HG03575 (cell line): ENCODE measurements around the gene ZNF672.
A peak's percentile ranks its signal among the peaks of the same experiment; 100 is the strongest.

Source experiments
- ATAC-seq: cut with Tn5 transposase; IDR thresholded peaks from one replicate; pipeline ENCODE4 v1.9.1; 2021; ENCODE audit not compliant: unreplicated experiment, insufficient number of reproducible peaks, low FRiP score; ENCODE audit errors: extremely low read depth

ZNF672 gene

DNA sequence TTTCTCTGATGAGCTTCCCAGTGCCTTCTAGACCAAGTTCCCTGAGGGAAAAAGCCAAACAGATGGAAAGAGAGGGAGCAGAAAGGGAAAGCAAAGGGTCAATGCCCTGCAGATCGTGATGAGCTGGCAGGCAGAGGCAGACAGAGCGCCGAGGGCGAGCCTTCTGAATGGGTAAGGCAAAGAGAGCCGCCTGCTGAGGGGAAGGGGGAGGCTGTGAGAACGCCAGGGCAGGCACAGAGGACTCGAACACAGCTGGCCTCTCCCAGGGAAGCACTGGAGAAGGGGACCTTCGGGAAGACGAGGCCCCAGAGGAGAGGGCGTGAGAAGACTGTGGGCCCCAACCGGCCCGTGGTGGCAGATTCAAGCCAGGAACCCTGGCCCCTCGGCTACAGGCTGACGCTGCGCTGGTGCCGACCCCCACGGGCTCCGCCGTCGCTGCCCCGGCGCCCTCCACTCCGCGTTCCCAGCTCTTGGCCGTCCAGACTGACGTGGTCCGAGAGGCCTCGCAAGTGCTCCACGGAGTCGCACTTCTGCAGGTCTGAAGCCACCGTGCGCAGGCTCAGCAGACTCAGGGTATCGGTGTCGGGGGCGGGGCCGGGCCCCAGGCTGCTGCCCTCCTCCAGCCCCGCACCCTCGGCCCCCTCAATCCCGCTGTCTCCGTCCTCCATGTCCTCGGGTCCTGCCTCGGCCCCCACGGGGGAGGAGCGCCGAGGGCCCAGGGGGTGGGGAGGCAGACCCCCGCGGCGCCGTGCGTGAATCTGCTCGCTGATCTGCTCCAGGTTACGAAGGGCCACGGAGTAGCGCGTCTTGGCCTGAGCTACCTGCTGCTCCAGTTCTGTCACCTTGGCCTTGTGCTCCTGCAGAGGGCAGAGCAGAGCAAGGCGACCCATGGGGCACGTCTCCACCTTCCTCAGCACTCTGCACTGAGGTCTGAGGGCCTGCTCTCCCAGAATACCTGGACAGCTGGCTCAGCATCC lies 26.2 kb upstream of the ZNF672 start:
- ATAC-seq = no peak

DNA sequence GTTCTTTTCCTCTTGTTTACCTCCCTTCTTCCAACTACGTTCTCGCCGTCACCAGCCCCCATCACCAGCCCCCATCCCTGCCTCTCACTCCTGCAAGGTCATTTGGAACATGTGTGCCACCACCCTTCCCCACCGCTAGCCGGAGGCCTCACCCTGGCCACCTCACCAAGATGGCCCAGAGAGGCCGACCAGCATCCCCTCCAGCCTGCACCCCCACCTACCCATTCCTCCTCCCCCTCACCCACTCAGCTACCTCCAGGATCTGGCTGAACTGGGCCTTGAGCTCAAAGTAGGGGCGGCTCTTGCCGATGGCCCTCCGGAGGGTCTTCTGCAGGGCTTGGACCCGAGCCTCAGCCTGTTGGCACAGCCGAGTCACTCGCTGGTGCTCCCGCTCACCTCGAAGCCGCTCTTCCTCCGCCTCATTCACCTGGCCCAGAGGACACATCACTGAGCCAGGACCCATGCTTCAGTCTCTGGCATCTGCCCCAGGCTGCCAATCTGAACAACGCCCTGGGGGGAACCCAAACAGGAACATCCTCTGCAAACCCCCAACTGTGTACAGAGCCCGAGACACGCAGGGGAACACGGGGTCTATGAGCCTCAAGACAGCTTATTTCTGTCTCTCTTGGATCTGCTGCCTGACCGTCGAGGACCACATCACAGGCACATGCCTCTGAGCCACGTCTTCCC lies 25.1 kb upstream of the ZNF672 start:
- no peak for ATAC-seq

DNA sequence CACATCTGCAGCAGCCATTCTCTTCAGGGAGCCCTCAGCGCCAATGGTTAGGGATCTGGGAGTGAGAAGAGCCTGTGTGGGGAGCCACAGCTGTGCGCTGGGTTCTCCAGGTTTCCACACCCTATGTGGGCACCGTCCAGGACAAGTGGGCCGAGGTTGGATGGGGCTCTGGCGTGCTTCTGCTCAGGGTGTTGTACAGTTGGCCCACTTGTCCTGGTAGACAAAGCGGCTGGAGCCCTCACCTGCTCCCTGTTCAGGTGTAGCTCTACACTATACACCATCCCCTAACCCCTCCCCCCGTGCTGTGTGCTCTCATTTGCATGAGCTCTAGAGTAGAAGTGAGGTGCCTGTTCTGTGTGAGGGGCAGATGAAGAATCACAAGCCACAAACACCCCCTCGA lies 24.5 kb upstream of the ZNF672 start:
- no peak for ATAC-seq

DNA sequence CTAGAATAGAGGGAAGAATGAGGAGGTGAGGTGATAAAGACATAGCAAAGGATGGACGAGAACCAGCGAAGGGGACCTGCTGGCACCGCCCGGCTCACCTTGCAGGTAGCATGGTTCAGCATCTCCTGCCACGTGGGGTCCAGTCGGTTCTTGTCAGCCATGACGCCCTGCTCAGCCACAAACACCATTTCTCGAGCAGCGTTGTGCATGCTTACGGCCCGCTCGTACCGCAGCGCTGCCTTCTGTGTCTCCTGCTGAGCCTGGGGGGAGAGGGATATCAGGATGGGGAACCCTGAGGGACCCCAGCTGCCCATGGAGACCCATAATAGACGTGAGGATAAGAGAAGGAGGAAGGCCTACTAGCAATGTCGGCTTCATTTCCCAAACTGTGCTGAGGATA lies 23.7 kb upstream of the ZNF672 start:
- ATAC-seq = no peak

DNA sequence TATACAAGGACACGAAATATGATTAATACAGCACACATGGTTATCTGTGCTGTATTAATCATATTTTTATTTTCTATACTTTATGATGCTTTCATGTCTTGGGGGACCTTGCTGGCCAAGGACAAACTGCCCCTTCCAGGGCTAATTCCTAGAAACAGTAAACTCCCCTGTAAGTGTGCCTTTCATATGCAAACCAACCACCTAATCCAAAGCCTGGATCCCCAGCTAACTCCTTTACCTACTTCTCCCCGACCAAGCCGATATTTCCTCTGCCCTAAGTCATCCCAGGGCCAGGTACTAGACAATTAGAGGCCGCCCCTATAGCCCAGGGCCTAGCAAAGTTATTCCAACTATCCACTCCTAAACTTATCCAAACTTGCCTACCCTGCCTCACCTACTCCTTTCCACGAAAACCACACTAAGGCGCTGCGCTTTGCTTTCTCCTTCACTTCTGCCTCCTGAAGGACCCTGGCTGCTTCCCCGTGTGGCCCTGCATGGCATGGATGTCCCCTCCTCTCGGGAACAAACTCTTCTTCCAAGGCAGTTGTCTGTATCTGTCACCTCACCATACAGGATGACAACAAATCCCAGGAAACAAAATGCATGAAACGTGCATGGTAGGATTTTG lies 22.5 kb upstream of the ZNF672 start:
- ATAC-seq = no peak

DNA sequence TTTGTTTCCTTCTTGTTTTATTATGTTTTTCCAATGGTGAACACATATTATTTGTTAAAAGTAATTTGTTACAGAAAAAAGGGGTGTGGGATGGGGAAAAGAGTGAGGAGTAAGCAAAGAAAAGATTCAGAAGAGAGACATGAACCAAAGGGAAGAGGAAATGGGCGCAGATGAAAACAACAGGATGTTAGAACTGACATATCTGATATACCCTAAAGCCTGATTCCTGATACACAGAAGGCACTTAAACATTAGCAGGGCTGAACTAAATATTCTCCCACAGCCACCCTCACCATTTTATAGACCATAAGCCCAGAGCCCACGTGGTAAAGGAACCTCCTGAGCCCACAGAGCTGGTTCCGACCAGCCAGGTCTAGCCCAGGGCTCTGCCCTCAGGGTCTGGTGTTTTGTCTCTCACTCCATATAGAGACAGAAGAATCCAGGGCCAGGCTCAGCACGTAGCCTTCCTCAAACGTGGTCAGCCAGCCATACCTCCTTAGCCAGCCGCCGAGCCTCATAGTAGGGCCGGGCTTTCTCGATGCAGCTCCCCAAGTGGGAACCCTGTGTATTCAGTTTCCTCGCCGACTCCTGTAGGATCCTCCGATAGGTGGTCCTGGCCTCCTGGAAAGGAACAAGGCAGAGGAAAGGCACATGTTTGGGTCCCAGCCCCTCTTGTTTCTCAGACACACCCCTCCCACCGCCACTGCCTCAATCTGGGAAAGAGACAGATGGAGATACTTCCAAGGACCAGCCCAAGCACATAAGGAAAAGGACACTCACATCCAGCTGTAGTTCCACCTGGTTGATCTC lies 21.8 kb upstream of the ZNF672 start:
- no peak for ATAC-seq

DNA sequence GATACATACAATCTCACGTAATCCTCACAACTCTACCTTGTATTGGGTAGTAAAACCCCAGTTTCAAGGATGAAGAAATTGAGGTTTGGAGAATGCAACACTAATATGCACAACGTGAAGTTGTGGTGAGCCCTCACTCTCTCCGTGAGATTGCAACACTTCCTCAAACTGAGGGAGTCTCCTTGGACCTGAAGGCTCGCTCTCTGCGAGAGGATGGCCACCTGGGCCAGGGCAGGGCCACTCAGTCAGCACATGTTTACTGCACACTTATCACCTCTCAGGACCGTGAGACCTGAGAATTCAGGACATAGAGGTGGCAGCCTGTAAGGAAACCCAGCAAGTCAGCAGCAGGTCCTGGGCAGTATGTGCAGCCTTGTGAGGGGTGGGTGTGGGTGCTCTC lies 21.0 kb upstream of the ZNF672 start:
- no peak for ATAC-seq

DNA sequence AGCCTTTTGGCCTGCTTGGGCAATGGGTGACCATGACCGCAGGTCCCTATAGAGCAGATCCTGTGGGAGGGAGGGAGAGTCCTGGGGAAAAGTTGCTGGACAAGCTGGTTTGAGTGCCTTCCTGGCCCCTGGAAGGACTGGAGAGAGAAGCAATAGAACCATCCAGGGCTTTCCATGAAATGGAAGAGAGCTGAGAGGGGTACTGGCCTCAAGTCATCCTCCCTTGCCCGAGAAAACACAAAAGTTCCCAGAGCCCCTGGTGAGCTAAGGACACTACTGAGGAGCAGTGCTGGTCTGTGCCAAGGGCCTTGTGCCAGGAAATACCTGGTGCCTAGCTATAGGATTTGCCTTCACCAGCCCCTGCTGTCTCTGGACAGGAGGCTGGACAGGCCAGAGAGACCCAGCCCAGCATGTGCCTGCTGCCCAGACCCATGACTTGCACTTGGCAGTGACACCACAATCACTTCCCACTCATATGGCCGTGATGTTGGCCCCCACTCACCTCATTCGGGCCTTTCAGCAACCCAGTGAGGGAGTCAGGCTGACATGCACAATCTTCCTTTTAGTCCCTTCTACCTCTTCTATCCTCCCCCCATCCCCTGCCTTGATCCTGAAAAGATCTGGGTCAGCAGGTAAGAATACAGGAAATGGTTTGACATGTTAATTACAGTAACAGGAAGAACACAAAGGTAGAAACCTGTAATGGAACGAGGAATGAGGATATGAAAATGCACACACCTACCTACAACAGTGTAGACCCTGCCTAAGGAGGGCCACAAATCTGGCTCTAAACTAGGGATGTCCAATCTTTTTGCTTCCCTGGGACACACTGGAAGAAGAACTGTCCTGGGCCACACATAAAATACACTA lies 19.3 kb upstream of the ZNF672 start:
- no peak for ATAC-seq

DNA sequence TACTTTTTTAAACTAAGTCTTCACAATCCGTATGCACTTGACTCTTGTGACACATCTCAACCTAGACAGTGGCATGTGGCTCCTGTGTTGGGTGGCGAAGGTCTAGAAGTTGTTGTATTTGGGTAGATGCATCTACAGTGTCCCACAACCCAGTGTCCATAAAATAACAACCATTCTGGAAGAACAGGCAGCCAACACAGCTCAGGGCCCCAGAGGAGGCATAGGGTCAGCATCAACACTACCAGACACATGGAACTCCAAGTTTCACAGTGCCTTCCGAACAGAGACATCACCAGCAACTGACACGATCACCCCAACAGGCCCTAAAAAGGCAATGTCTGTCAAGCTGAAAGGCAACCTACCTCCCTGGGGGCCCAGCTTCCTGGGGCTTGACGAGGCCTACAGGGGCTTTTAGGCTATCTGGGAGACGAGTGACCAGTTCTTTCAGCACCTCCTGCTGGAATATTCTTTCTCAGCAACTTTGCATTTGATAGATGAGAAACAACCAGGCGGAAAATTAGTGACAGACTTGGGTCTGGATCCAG lies 17.9 kb upstream of the ZNF672 start:
- no peak for ATAC-seq

DNA sequence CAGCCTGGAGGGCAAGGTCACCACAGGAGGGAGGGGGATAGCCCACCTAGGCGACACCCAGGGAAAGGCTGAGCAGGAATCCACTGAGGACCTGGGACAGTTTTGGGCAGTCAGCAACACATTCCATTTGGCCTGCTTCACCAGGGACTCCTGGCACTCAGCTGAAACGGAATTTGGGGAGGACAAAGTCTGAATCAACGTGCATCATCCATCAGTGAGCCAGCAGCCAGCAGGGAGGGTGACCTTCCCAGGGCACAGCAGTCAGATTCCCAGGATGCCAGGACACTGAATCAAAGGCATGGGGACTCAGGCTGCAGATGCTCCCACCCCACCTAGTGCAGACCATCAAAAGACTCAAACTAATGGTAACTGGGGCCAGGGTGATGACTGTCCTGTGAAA lies 16.9 kb upstream of the ZNF672 start:
- no peak for ATAC-seq

DNA sequence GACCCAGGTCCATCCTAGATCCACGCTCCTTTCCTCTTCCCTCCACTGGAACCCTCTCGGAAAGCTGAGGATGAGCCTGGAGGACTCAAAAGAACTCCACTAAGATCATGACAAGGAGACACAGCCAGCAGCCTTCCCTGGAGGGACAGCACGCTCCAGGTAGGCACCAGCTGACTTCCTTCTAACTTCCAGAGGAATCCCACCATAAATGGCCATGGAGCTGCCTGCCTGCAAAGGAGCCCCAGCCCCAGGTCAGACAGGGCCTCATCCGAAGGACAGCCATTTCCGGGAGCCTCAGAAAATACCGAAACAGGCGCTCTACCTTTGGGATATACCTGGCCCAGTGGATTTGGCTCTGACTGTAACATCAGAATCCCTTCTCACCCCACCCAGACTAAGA lies 16.4 kb upstream of the ZNF672 start:
- ATAC-seq = no peak

DNA sequence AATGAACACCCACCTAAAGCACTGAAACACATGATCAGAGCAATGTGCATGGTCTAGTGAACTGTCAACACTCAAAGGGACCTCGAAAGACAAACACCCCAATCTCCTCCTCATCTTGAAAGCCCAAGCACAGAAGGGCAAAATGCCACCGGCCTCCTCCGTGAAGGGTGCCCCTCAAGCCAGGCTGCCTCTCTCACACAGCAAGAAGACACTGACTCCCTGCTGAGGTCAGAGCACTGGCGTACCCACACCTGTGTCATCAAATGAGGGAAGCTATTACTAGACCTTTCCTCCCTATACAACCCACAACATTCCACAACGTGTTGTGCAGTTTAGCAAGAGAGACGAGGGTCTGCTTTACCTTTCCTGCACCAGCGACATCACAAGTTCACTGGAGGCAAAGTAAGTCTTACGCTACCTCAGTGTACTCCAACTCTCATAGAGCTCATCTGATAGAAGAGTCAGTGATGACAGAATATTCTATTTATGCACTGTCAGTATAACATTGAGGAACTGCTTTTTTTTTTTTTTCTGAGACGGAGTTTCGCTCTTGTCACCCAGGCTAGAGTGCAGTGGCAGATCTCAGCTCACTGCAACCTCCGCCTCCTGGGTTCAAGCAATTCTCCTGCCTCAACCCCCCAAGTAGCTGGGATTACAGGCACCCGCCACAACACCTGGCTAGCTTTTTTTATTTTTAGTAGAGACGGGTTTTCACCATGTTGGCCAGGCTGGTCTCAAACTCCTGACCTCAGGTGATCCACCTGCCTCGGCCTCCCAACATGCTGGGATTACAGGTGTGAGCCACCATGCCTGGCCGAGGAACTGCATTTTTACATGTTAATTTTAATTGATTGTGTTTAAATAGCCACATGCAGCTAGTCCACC lies 15.6 kb upstream of the ZNF672 start:
- ATAC-seq = peak; percentile 30

DNA sequence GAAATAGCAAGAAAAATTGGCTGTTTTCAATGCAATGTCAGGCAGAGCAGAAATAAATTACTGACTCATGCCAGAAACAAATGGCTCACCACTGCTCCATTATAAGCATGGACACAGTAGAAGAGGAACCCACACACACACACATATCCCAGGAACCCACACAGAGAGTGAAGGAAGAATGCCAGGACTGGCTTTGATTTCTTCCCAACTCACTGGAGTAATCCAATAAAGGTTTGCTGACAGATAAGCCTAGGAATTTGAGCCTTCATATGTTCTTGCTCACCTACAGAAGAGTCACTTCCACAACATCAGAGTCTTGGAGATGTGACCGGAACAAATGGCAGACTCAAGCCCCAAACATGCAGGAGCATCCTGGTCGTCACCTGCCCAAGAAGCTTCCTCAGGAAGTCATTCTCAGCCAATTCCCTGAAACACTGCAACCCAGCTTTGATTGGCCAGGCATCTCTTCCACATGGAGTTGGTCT lies 14.5 kb upstream of the ZNF672 start:
- no peak for ATAC-seq

DNA sequence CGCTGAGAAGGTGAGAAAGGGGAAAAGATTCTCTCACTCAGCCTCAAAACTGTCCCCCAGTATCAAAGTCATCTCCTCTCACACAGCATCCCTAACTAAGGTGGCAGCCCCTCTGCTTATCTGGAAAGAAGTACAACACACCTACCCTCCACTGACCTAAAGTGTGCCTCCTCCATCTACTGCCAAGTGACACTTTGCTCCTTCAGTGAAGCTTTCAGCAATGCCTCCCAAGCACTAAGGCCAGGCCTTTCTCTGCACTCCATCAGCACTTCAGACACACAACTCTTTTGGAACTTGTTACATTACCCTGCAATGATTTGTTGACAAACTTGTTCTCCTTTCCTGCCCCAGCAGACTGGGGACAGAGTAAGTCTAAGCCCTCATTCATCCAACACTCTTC lies 13.7 kb upstream of the ZNF672 start:
- ATAC-seq = no peak

DNA sequence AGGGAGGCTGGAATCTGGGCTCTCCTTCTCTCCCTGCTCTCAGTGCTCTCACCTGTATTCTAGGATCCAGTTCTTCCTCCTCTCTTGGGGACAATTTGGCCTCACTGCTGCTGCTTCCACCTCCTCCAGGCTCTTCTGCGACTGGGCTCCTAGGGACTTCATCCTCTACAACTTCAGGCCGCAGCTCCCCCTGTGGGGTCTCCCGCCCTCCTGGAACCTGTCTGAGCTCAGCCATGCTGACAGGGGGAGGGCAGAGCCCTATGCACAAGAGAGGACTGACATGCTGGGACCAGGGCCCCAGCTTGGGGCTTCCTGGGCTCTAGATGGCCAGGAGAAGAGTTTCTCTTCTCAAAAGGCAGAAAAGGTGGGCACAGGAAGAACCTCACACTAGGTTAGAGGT lies 13.3 kb upstream of the ZNF672 start:
- no peak for ATAC-seq

DNA sequence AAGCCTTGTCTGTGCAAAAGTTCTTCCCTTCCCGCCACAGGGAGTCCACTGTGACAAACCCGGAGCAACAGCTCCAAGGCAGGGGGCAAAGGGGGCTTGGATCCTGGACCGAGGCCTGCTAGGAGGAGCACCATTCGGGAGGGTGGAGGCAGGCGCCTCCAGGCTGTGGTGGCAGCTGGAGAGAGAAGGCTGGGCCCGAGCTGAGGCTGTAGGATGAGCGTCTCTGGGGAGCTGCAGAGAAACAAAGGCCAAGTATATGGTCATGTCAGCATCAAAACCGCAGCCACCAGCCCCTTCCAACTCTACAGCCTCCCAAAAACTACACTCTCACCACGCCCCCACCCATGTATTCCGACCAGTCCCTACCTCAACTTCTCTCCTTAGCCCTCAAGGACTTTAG lies 12.9 kb upstream of the ZNF672 start:
- no peak for ATAC-seq

DNA sequence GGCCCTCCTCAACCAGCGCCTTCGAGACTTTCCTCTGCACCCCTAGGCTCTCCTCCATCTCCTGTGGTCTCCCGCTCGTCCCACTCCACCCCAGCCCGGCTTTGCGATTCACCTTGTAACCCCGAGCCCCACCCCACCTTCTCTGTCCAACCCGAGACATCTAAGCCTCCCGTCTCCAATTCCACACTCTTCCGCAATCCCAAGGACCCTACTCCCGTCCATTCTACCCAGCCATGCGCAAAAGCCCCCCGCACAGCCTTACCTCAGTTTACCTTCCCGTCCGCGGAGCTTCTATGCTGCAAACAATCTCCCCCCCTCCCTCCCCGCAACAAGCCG lies 12.5 kb upstream of the ZNF672 start:
- ATAC-seq = no peak
